ENCODE measurements around the gene CREM. TPM values are rescaled to one million over a fixed set of nuclear protein-coding genes. Genes with fewer than 3 reads are reported as not detected.

Gene CREM
- total RNA-seq, 1 experiment from 2014 or later = 21.4 TPM

DNA sequence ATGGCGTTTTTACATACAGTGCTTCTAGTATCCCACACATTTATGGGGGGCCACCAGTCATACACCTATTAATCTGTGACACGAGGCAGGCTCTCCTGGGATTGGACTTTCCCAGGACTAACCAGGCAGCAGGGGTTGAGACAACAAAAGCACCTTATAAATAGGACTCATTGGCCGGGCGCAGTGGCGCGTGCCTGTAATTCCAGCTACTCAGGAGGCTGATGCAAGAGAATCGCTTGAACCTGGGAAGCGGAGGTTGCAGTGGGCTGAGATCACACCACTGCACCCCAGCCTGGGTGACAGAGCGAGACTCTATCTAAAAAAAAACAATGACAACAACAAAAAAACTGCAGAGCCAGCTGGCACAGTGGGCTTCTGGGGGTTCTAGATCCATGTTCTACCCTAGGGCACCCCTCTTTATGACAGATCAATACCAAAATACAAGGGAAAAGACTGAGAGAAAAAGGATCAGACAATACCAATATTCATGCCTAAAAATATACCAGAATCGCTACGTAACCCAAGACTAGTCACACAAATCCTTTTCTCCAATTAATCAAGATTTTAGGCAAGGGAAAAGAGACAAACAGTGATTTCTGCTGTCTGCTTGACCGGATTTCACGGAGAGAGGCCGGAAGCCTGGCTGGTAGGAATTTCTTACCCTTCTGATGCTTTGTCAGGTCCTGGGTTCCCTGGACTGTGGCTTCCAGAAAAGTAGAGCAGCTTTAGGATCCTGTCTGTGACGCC lies 111.3 kb downstream of the CREM start (continued):
- no peak for TF ChIP-seq ZNF274 (IDR thresholded peaks at IDR 0.05; ENCODE audit: low read depth, low read length)
- TF ChIP-seq SP1 (IDR thresholded peaks at IDR 0.05; ENCODE audit: low read depth) = no peak
- no peak for TF ChIP-seq TCF7L2 (IDR thresholded peaks at IDR 0.05; ENCODE audit: borderline replicate concordance, extremely low read depth, insufficient read depth, insufficient read length)
- TF ChIP-seq POLR2AphosphoS5 (IDR thresholded peaks at IDR 0.05; ENCODE audit: low read depth, low read length) = no peak
- TF ChIP-seq POLR2A (IDR thresholded peaks at IDR 0.05; ENCODE audit: borderline replicate concordance, extremely low read depth, insufficient read depth, insufficient read length) = no peak
- TF ChIP-seq FOSL1 (IDR thresholded peaks at IDR 0.05; ENCODE audit: low read depth) = no peak
- no peak for TF ChIP-seq YY1 (IDR thresholded peaks at IDR 0.05; ENCODE audit: extremely low read depth, insufficient replicate concordance, low read depth, low read length)

DNA sequence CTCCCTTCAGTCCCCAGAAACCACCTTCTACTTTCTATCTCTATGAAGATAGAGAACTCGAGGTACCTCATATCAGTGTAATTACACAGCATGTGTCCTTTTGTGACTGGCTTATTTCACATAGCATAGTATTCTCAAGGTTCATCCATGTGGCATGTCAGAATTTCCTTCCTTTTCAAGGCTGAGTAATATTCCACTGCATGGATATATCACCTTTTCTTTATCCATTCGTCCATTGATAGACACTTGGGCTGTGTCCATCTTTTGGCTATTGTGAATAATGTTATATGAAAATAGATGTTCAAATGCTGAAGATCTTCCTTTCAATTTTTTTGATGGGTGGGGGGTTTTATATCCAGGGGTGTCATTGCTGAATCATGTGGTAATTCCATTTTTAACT lies 117.9 kb downstream of the CREM start:
- H3K4me2 ChIP-seq (ENCODE audit: low read length) = no peak overlapping the region
- DNase-seq (ENCODE audit: low read depth, low spot score) = no peak
- H3K27ac ChIP-seq (ENCODE audit: low read depth, low read length) = no peak overlapping the region
- H3K27me3 ChIP-seq (ENCODE audit: insufficient read depth, low read length) = no peaks in the 10 kb centered on the region
- H3K4me3 ChIP-seq (replicated peaks in 1 of 2; ENCODE audit: low read depth in 1 of 2, low read length in 2 of 2) = no peak overlapping the region
- intact Hi-C loops (cut with micrococcal nuclease) = no loop called here
- H3K79me2 ChIP-seq (ENCODE audit: insufficient read depth, low read length) = no peaks in the 10 kb centered on the region
- H4K20me1 ChIP-seq (ENCODE audit: insufficient read depth) = no peaks in the 10 kb centered on the region
- ChIA-PET RAD21 (ENCODE audit: low non-redundant PET in 1 of 2, low total read pairs in 2 of 2, uncharacterized antibody in 2 of 2, unreplicated experiment in 2 of 2) (no interaction called here), POLR2A (no interaction called here), CTCF (no interaction called here)
- ATAC-seq = no peak
- H3K9ac ChIP-seq (ENCODE audit: low read length) = no peak overlapping the region
- TF ChIP-seq ELF1 (IDR thresholded peaks at IDR 0.05; ENCODE audit: borderline replicate concordance, low read depth) (no peak), JUND (IDR thresholded peaks at IDR 0.05) (no peak)
- no peaks in the 10 kb centered on the region for H3K9me3 ChIP-seq (ENCODE audit: control insufficient read depth in 1 of 2, insufficient read depth in 1 of 2, low read depth in 1 of 2, low read length in 2 of 2)
- H3K4me1 ChIP-seq (ENCODE audit: control insufficient read depth in 1 of 2, insufficient read depth in 2 of 2, low read length in 2 of 2) = no peaks in the 10 kb centered on the region; a peak in 1 of 4 replicates
- no TSS peak for BruUV-seq (replicated peaks)
- H3K9me2 ChIP-seq (ENCODE audit: insufficient read depth) = no peaks in the 10 kb centered on the region
- no peak overlapping the region for H2AFZ ChIP-seq (ENCODE audit: low read depth, low read length, poor library complexity, severe bottlenecking)
- H3K36me3 ChIP-seq (ENCODE audit: control insufficient read depth in 1 of 2, insufficient read depth in 2 of 2, low read length in 2 of 2) = no peaks in the 10 kb centered on the region

Measured in HCT116 (cell line).